Measurements from ENCODE around the gene TMIGD3. TPM values are rescaled to one million over a fixed set of nuclear protein-coding genes. Genes with fewer than 3 reads are reported as not detected.

The TMIGD3 gene
- total RNA-seq, 4 donors from 2014 or later = 0.85 to 14.1 (median 3.2) TPM; not detected in 1

DNA sequence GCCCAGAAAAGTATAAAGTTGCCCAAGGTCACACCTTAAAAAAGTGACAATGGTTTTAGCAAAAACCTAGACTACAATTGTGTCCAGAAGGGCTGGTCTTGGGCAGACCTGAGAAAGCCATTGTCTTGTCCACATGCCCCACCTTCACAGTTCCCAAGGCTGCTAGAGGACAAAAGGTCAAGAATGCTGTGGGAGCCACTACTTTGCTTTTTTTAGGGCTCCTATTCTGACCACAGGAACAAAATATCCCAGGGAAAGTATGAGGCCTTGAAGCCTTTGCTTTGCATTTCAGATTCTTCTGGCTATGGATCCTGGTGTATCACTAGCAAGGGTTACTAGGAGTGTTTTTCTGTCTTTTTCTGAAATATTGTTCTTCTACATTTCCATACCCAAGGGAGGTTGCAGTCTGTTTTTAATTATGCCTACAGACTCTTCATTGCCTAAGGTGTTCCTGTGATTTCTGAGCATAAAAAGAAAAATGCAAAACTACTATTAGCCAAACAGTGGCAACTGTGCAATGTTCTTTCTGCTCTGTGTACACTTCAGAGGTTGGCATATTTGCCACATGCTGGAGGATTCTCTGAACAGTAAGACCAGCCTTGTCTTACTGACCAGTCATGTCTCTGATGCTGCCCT lies 18.9 kb downstream of the TMIGD3 start:
- Histone ChIP-seq H3K4me3 (no peak overlapping the region), H3K36me3 (no peaks in the 10 kb centered on the region), H3K4me1 (peaks cover 0 to 14% (median 0%) of the 10 kb centered on the region in 3 donors), H3K27me3 (no peaks in the 10 kb centered on the region), H3K9me3 (no peaks in the 10 kb centered on the region), H3K27ac (no peak overlapping the region)
- TF ChIP-seq POLR2AphosphoS5 (IDR thresholded peaks at IDR 0.05) (no peak), POLR2A (IDR thresholded peaks at IDR 0.05) (no peak), EP300 (IDR thresholded peaks at IDR 0.05) (no peak)
- TF ChIP-seq, protein P1, sequence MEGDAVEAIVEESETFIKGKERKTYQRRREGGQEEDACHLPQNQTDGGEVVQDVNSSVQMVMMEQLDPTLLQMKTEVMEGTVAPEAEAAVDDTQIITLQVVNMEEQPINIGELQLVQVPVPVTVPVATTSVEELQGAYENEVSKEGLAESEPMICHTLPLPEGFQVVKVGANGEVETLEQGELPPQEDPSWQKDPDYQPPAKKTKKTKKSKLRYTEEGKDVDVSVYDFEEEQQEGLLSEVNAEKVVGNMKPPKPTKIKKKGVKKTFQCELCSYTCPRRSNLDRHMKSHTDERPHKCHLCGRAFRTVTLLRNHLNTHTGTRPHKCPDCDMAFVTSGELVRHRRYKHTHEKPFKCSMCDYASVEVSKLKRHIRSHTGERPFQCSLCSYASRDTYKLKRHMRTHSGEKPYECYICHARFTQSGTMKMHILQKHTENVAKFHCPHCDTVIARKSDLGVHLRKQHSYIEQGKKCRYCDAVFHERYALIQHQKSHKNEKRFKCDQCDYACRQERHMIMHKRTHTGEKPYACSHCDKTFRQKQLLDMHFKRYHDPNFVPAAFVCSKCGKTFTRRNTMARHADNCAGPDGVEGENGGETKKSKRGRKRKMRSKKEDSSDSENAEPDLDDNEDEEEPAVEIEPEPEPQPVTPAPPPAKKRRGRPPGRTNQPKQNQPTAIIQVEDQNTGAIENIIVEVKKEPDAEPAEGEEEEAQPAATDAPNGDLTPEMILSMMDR (IDR thresholded peaks at IDR 0.05) = no peak
- no peak for ATAC-seq

DNA sequence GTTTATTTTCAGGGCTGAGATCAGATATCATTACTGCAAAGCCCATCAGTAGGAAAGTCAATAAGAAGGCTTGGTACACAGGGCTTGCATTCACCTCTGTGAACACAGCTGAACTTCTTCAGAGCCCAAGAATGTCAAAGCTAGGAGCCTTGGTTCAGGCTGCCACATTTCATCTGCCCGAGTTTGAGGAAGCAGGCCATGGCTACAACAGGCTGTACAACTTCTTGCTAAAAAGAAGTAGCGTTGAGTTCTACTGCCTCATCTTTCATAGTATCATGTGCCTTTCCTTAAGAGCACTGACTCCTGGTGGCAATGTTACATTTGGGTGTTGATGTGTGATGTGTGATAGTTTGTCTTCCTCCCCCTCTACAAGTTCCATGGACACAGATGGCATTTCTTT lies 19.6 kb downstream of the TMIGD3 start:
- WGBS, 2 donors (ENCODE audit: low coverage in 1 of 2) = 90 to 100% methylated on average over 1 to 2 of the region's 2 CpGs
- Histone ChIP-seq H3K27me3 (no peaks in the 10 kb centered on the region), H3K36me3 (no peaks in the 10 kb centered on the region), H3K27ac (no peak overlapping the region), H3K4me1 (peaks cover 0 to 14% (median 0%) of the 10 kb centered on the region in 3 donors), H3K9me3 (no peaks in the 10 kb centered on the region), H3K4me3 (no peak overlapping the region)
- TF ChIP-seq POLR2A (IDR thresholded peaks at IDR 0.05) (no peak), EP300 (IDR thresholded peaks at IDR 0.05) (no peak), POLR2AphosphoS5 (IDR thresholded peaks at IDR 0.05) (no peak)
- TF ChIP-seq, protein P1 (IDR thresholded peaks at IDR 0.05) = no peak
- no peak for ATAC-seq

DNA sequence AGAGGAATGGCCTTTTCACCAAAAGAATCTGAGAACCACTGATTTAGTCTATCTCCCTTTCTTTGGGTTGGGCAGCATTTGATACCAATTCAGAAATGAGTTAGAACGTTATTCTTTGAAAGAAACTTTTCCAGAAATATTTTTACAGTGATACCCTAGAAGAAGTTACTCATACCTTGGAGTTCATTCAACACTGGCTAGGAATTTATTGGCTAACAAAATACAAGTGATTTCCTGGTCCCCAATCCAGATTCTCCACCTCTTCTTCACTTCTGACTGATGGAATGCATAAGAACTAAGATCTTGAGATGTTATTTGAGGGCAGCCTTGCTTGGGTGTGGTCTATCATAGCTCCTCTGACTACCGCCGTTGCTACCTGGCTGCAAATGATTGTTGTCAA lies 20.3 kb downstream of the TMIGD3 start:
- TF ChIP-seq, protein P1 (IDR thresholded peaks at IDR 0.05) = no peak
- TF ChIP-seq EP300 (IDR thresholded peaks at IDR 0.05) = no peak
- TF ChIP-seq POLR2AphosphoS5 (IDR thresholded peaks at IDR 0.05) = no peak
- TF ChIP-seq POLR2A (IDR thresholded peaks at IDR 0.05) = no peak
- Histone ChIP-seq H3K4me3 (no peak overlapping the region), H3K27me3 (no peaks in the 10 kb centered on the region), H3K4me1 (peaks cover 0 to 14% (median 0%) of the 10 kb centered on the region in 3 donors), H3K27ac (no peak overlapping the region), H3K36me3 (peaks cover 0 to 2% of the 10 kb centered on the region in 2 donors), H3K9me3 (no peaks in the 10 kb centered on the region)
- 19 to 79% methylated on average over 1 to 3 of the region's 3 CpGs for WGBS, 2 donors (ENCODE audit: low coverage in 1 of 2)
- ATAC-seq = no peak

DNA sequence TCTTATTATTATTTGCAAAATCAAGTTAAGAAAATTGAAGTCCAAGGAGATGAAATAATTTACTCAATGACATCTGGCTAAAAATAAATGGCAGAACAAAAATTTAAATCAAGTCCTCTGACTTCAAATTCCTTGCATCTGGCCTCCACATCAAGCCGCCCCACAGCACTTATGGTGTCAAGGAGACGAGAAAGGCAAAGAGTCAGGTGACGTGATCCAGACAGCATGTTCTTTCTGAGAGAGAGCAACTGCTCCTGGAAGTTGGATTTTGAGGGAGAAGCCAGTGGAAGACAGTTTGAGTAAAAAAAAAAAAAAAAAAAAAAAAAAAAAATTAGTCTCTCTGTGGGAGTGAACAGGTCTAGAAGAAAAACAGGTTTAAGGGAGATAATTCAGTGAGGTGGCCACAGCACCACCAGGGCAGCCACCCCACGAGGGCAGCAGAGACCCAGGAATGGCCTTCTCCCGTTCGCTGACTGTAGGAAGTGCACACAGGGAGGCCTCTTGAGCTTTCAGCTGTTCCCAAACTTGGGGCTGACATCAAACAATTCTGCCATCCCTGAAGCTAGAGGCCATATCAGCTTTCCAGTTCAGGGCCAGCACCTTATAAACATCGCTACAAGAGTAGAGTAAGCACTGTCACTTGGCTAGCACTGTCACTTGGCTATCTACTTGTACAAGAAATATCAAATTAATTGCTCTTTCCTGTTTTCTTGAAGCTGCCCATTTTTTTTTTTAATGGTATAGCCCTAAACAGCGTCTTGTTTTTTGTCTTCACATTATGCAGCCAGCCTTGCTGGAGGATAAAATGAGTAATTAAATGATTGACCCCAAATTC lies 21.8 kb downstream of the TMIGD3 start:
- peak; percentile 94 for ATAC-seq
- Histone ChIP-seq H3K4me1 (peaks cover 0 to 14% (median 0%) of the 10 kb centered on the region in 3 donors), H3K9me3 (no peaks in the 10 kb centered on the region), H3K4me3 (no peak overlapping the region), H3K27me3 (no peaks in the 10 kb centered on the region), H3K36me3 (peaks cover 0 to 17% of the 10 kb centered on the region in 2 donors), H3K27ac (no peak overlapping the region)
- TF ChIP-seq POLR2AphosphoS5 (IDR thresholded peaks at IDR 0.05) = peak; percentile 35
- TF ChIP-seq POLR2A (IDR thresholded peaks at IDR 0.05) = no peak
- TF ChIP-seq, protein P1 (IDR thresholded peaks at IDR 0.05) = peak; percentile 52 to 88 (median 78)
- WGBS, 2 donors (ENCODE audit: low coverage in 1 of 2) = 22 to 27% methylated on average over 5 to 8 of the region's 8 CpGs

Data from gastroesophageal sphincter (tissue), 4 donors.